Immature natural killer cell (primary cell): Measurements from ENCODE around the gene USF3. TPM values are rescaled to one million over a fixed set of nuclear protein-coding genes. Genes with fewer than 3 reads are reported as not detected.
A peak's percentile ranks its signal among the peaks of the same experiment; 100 is the strongest.

Experiments used
- DNase-seq, 3 donors: peaks; one replicate each; pipeline ENCODE4 v3.0.0; 2022; ENCODE audit warnings: mixed read lengths in 1 of 3
- H3K27ac Mint-ChIP-seq, 6 donors: one replicate each; pipeline ENCODE4 v1.8.0; 2020; ENCODE audit warnings: mixed read lengths in 6 of 6, mild to moderate bottlenecking in 5 of 6, inconsistent platforms in 4 of 6, moderate library complexity in 3 of 6
- H3K27me3 Mint-ChIP-seq, 3 donors: one replicate each; pipeline ENCODE4 v1.8.0; 2020 to 2021; ENCODE audit warnings: low read depth in 3 of 3, mild to moderate bottlenecking in 3 of 3, mixed read lengths in 3 of 3, moderate library complexity in 3 of 3, inconsistent platforms in 1 of 3
- H3K36me3 Mint-ChIP-seq, 3 donors: one replicate each; pipeline ENCODE4 v1.8.0; 2020; ENCODE audit warnings: mixed read lengths in 3 of 3, inconsistent platforms in 2 of 3, mild to moderate bottlenecking in 2 of 3
- H3K4me1 Mint-ChIP-seq, 2 donors: one replicate each; pipeline ENCODE4 v1.8.0; 2020; ENCODE audit warnings: inconsistent platforms in 2 of 2, mild to moderate bottlenecking in 2 of 2, mixed read lengths in 2 of 2, moderate library complexity in 1 of 2
- H3K4me3 Mint-ChIP-seq, 5 donors: one replicate each; pipeline ENCODE4 v1.8.0; 2020; ENCODE audit warnings: mild to moderate bottlenecking in 5 of 5, mixed read lengths in 5 of 5, inconsistent platforms in 3 of 5, moderate library complexity in 3 of 5
- H3K9me3 Mint-ChIP-seq, 6 donors: one replicate each; pipeline ENCODE4 v1.8.0; 2020; ENCODE audit warnings: mild to moderate bottlenecking in 6 of 6, mixed read lengths in 6 of 6, inconsistent platforms in 4 of 6, moderate library complexity in 3 of 6
- polyA plus RNA-seq, 3 donors: library from polyadenylated mRNA; unstranded; fragments of 300-500 nt; fragmentation: Illumina TruSeq; gene quantifications; one replicate each; pipeline ENCODE4 v1.2.3, GENCODE V29; 2021

The USF3 gene
- polyA plus RNA-seq, 3 donors from 2014 or later: 2.1 to 7.3 (median 2.6) TPM

- Mint-ChIP-seq H3K36me3 (peaks cover 26 to 30% (median 27%) of the 10 kb centered on the region in 3 donors), H3K27me3 (peaks cover 0 to 1% (median 0%) of the 10 kb centered on the region in 3 donors), H3K27ac (no peak overlapping the region), H3K4me1 (peaks cover 9 to 37% of the 10 kb centered on the region in 2 donors), H3K4me3 (no peak overlapping the region), H3K9me3 (peaks cover 2 to 21% (median 9%) of the 10 kb centered on the region in 6 donors)
- DNase-seq: no peak
Measured at GRCh38 chr3:113685124-113685523, 11.3 kb downstream of the USF3 start.

GRCh38 chr3:113684271-113684819, 12.1 kb downstream of the USF3 start:
- Mint-ChIP-seq H3K4me1 (peaks cover 11 to 44% of the 10 kb centered on the region in 2 donors), H3K4me3 (no peak overlapping the region)

DNA sequence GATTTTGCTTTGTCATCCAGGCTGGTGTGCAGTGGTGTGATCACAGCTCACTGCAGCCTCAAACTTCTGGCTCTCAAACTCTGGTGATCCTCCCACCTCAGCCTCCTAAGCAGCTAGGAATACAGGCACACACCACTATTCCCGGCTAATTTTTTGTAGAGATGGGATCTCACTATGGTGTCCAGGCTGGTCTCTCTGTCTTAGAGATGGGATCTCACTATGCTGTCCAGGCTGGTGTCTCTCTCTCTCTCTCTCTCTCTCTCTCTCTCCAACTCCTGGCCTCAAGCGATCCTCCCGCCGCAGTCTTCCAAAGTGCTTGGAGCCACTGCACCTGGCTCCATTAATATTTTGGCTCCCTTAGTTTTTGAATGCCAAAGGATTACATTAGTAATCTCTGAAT, 17.7 kb downstream of the USF3 start:
- Mint-ChIP-seq H3K4me1 (peaks cover 6 to 29% of the 10 kb centered on the region in 2 donors), H3K9me3 (peaks cover 0 to 3% (median 0%) of the 10 kb centered on the region in 6 donors), H3K36me3 (peaks cover 11 to 14% (median 12%) of the 10 kb centered on the region in 3 donors), H3K4me3 (no peak overlapping the region), H3K27me3 (peaks cover 0 to 1% (median 0%) of the 10 kb centered on the region in 3 donors), H3K27ac (peak overlapping the region in 1 of 6 donors; percentile 34)
- no peak for DNase-seq

More at GRCh38 chr3:113684271-113684819, 12.1 kb downstream of the USF3 start:
- H3K36me3 Mint-ChIP-seq: peaks cover 26 to 30% (median 27%) of the 10 kb centered on the region in 3 donors
- DNase-seq: no peak
- peaks cover 2 to 21% (median 9%) of the 10 kb centered on the region in 6 donors for H3K9me3 Mint-ChIP-seq
- H3K27ac Mint-ChIP-seq: no peak overlapping the region
- H3K27me3 Mint-ChIP-seq: peaks cover 0 to 1% (median 0%) of the 10 kb centered on the region in 3 donors

GRCh38 chr3:113677737-113678136, 18.7 kb downstream of the USF3 start:
- Mint-ChIP-seq H3K4me3 (no peak overlapping the region), H3K9me3 (no peaks in the 10 kb centered on the region), H3K36me3 (peaks cover 10 to 13% (median 12%) of the 10 kb centered on the region in 3 donors), H3K27ac (no peak overlapping the region), H3K27me3 (peaks cover 0 to 1% (median 0%) of the 10 kb centered on the region in 3 donors), H3K4me1 (peaks cover 6 to 26% of the 10 kb centered on the region in 2 donors)
- no peak for DNase-seq

DNA sequence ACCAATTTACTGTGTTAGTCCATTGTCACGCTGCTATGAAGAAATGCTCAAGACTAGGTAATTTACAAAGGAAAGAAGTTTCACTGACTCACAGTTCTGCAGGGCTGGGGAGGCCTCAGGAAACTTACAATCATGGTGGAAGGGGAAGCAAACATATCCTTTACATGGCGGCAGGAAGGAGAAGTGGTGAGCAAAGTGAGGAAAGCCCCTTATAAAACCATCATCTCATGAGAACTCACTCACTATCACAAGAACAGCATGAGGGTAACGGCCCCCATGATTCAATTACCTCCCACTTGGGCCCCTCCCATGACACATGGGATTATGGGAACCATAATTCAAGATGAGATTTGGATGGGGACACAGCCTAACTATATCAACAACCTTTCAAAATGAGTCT, 20.2 kb downstream of the USF3 start:
- Mint-ChIP-seq H3K36me3 (peaks cover 10 to 14% (median 11%) of the 10 kb centered on the region in 3 donors), H3K4me3 (no peak overlapping the region), H3K9me3 (no peaks in the 10 kb centered on the region), H3K27me3 (no peaks in the 10 kb centered on the region), H3K27ac (peak overlapping the region in 1 of 6 donors; percentile 55), H3K4me1 (peaks cover 6 to 21% of the 10 kb centered on the region in 2 donors)
- DNase-seq: no peak

DNA sequence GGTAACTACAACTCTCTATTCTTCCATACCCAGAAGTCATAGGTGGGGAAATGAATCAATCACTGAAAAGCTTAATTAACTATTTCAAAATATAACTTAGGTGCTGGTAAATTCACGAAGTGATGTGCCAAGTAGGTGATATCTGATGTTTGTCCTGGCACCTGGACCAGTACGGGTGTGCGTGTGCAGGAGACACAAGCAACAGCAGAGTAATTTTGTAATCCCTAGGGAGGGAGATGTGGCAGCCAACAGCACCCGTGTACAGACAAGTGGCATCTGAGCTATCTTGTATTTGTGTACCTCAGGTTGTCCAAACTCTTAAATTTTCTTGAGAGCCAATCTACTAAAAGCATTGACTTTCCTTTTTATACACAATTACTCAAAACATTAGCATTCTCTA, 22.8 kb downstream of the USF3 start:
- Mint-ChIP-seq H3K27me3 (peaks cover 0 to 2% (median 0%) of the 10 kb centered on the region in 3 donors), H3K9me3 (no peaks in the 10 kb centered on the region), H3K36me3 (peaks cover 14 to 32% (median 19%) of the 10 kb centered on the region in 3 donors), H3K27ac (no peak overlapping the region), H3K4me3 (no peak overlapping the region), H3K4me1 (peaks cover 4 to 16% of the 10 kb centered on the region in 2 donors)
- no peak for DNase-seq

DNA sequence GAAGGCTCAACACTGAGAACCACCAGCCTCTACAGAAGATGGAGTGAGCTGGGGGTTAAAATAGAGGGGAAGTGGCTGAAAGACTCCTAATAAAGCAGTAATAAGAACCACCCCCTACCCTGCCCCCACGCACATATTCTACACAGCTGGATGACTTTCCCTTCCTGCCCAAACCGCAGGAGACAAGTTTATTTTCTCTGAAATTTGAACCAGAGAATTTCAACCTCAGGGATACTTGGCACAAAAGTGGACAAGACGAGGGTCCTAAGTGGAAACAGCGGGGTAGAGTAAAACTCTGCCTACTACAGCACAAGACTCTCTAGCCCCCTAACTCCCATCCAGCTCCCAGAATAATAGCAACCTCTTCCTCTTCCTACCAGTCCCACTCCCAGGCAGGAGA, 28.4 kb downstream of the USF3 start:
- Mint-ChIP-seq H3K27me3 (peaks cover 0 to 3% (median 2%) of the 10 kb centered on the region in 3 donors), H3K4me3 (no peak overlapping the region), H3K36me3 (peaks cover 30 to 38% (median 30%) of the 10 kb centered on the region in 3 donors), H3K4me1 (peaks cover 19 to 48% of the 10 kb centered on the region in 2 donors), H3K9me3 (no peaks in the 10 kb centered on the region), H3K27ac (peak overlapping the region in 1 of 6 donors; percentile 67)
- no peak for DNase-seq

GRCh38 chr3:113664523-113665094, 31.8 kb downstream of the USF3 start:
- Mint-ChIP-seq H3K27ac (peak overlapping the region in 4 of 6 donors; percentile 6 to 70 (median 20)), H3K4me1 (peaks cover 19 to 45% of the 10 kb centered on the region in 2 donors), H3K36me3 (peaks cover 32 to 54% (median 40%) of the 10 kb centered on the region in 3 donors), H3K9me3 (no peaks in the 10 kb centered on the region), H3K4me3 (peak overlapping the region in 1 of 5 donors; percentile 3), H3K27me3 (peaks cover 0 to 2% (median 1%) of the 10 kb centered on the region in 3 donors)
- DNase-seq: no peak

GRCh38 chr3:113663761-113664160, 32.7 kb downstream of the USF3 start:
- Mint-ChIP-seq H3K4me1 (peaks cover 19 to 40% of the 10 kb centered on the region in 2 donors), H3K27ac (no peak overlapping the region), H3K36me3 (peaks cover 36 to 61% (median 36%) of the 10 kb centered on the region in 3 donors), H3K4me3 (no peak overlapping the region), H3K27me3 (peaks cover 0 to 2% (median 1%) of the 10 kb centered on the region in 3 donors), H3K9me3 (no peaks in the 10 kb centered on the region)
- no peak for DNase-seq

DNA sequence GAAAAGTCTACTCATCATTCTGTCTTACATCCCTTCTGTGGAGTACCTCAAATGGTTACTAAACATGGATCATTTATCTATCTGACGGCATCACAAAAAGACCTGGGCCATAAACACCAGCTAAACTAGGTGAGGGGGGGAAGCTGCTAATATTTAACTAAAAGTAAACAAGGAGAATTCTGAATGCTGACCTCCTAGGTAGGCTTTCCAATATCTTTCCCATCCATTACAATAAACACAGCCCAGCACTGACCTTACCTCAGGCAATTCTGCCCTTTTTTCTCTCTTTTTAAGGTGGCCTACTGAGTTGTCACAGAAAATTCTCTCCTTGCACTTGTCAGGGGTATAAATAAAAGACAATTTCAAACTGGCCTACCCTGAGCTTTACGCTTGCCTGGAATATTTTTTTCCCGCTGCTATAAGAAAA, 33.1 kb downstream of the USF3 start:
- Mint-ChIP-seq H3K27me3 (peaks cover 0 to 2% (median 1%) of the 10 kb centered on the region in 3 donors), H3K4me3 (no peak overlapping the region), H3K27ac (peak overlapping the region in 2 of 6 donors; percentile 19 to 70), H3K36me3 (peaks cover 32 to 63% (median 40%) of the 10 kb centered on the region in 3 donors), H3K9me3 (no peaks in the 10 kb centered on the region), H3K4me1 (peaks cover 19 to 36% of the 10 kb centered on the region in 2 donors)
- DNase-seq: no peak

DNA sequence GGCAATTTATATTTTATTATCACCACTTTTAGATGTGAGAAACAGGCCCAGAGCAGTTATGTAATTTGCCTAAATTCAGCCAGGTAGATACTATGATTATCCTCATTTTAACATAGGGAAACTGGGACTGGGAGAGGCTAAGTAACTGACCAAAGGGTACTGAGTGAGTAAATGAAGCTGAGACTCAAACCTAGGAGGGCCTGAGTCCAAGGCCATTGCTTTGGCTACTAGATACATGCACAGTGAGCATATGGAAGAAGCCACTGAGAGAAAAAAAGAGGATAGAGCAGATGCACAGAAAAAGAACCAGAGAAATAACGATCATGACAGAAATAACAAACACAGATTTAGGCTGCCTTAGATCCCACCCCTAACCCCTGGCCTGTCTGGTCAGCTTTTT, 33.6 kb downstream of the USF3 start:
- H3K27me3 Mint-ChIP-seq: peaks cover 0 to 2% (median 0%) of the 10 kb centered on the region in 3 donors
- no peaks in the 10 kb centered on the region for H3K9me3 Mint-ChIP-seq
- no peak overlapping the region for H3K4me3 Mint-ChIP-seq
- H3K36me3 Mint-ChIP-seq: peaks cover 37 to 66% (median 45%) of the 10 kb centered on the region in 3 donors
- H3K4me1 Mint-ChIP-seq: peaks cover 15 to 30% of the 10 kb centered on the region in 2 donors
- DNase-seq: no peak
- peak overlapping the region in 1 of 6 donors; percentile 19 for H3K27ac Mint-ChIP-seq

GRCh38 chr3:113660896-113661295, 35.5 kb downstream of the USF3 start:
- H3K36me3 Mint-ChIP-seq: peaks cover 48 to 82% (median 60%) of the 10 kb centered on the region in 3 donors
- no peaks in the 10 kb centered on the region for H3K9me3 Mint-ChIP-seq
- H3K27ac Mint-ChIP-seq: peak overlapping the region in 1 of 6 donors; percentile 1
- no peak for DNase-seq
- H3K27me3 Mint-ChIP-seq: peaks cover 0 to 2% (median 0%) of the 10 kb centered on the region in 3 donors
- no peak overlapping the region for H3K4me3 Mint-ChIP-seq
- H3K4me1 Mint-ChIP-seq: peaks cover 12 to 19% of the 10 kb centered on the region in 2 donors

GRCh38 chr3:113660458-113660857, 36.0 kb downstream of the USF3 start:
- Mint-ChIP-seq H3K27me3 (peaks cover 0 to 2% (median 0%) of the 10 kb centered on the region in 3 donors), H3K9me3 (no peaks in the 10 kb centered on the region), H3K4me1 (peaks cover 9 to 19% of the 10 kb centered on the region in 2 donors), H3K27ac (peak overlapping the region in 1 of 6 donors; percentile 1), H3K36me3 (peaks cover 51 to 87% (median 64%) of the 10 kb centered on the region in 3 donors), H3K4me3 (no peak overlapping the region)
- DNase-seq: no peak

DNA sequence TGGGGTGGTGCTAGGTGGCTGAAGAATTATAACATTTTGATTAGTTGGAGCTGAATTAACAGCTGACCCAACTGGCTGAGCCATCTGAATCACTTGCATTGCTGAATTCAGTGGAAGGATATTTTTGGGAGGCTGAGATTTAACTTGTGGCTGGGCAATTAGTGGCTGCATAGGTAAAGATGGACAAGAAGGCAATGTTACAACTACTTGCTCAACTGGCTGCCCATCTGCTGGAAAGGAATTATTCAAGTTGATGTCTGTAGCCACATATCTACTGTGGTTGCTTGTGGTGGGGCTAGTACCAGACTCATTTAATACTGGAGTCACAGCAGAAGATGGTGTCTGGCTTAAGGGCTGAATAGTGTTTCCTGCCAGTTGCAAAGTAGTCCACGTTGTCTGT, 36.4 kb downstream of the USF3 start:
- peaks cover 7 to 15% of the 10 kb centered on the region in 2 donors for H3K4me1 Mint-ChIP-seq
- H3K27me3 Mint-ChIP-seq: peaks cover 0 to 2% (median 0%) of the 10 kb centered on the region in 3 donors
- no peak overlapping the region for H3K4me3 Mint-ChIP-seq
- peaks cover 52 to 89% (median 66%) of the 10 kb centered on the region in 3 donors for H3K36me3 Mint-ChIP-seq
- H3K27ac Mint-ChIP-seq: no peak overlapping the region
- DNase-seq: no peak
- no peaks in the 10 kb centered on the region for H3K9me3 Mint-ChIP-seq
